GM12874 (cell line): ENCODE results near the gene LDLRAD4.

Experiments
- CTCF ChIP-seq: IDR thresholded peaks from 2 replicates; pipeline ENCODE4 v1.5.1; 2011; ENCODE audit warnings: low read depth, mild to moderate bottlenecking, control low read depth, low read length, moderate library complexity; ENCODE audit not compliant: insufficient read depth

The LDLRAD4 gene

GRCh38 chr18:13328213-13328612, 109.7 kb downstream of the LDLRAD4 start:
- no peak for TF ChIP-seq CTCF

GRCh38 chr18:13330996-13331395, 112.4 kb downstream of the LDLRAD4 start:
- TF ChIP-seq CTCF: no peak

- TF ChIP-seq CTCF: no peak
Measured at GRCh38 chr18:13331846-13332245, 113.3 kb downstream of the LDLRAD4 start.

- TF ChIP-seq CTCF: no peak
Measured at GRCh38 chr18:13332874-13333273, 114.3 kb downstream of the LDLRAD4 start.

GRCh38 chr18:13335903-13336302, 117.3 kb downstream of the LDLRAD4 start:
- TF ChIP-seq CTCF: no peak

GRCh38 chr18:13336841-13337240, 118.3 kb downstream of the LDLRAD4 start:
- TF ChIP-seq CTCF: no peak

- TF ChIP-seq CTCF: no peak
Measured at GRCh38 chr18:13337369-13337768, 118.8 kb downstream of the LDLRAD4 start.

GRCh38 chr18:13338318-13338717, 119.8 kb downstream of the LDLRAD4 start:
- no peak for TF ChIP-seq CTCF
